Medulla oblongata (tissue), 1 donor: ENCODE results near the gene DDRGK1.

Source experiments
- DNase-seq: peaks from one replicate; pipeline ENCODE4 v3.0.0-alpha.2; 2015; ENCODE audit errors: extremely low spot score

Gene DDRGK1

DNA sequence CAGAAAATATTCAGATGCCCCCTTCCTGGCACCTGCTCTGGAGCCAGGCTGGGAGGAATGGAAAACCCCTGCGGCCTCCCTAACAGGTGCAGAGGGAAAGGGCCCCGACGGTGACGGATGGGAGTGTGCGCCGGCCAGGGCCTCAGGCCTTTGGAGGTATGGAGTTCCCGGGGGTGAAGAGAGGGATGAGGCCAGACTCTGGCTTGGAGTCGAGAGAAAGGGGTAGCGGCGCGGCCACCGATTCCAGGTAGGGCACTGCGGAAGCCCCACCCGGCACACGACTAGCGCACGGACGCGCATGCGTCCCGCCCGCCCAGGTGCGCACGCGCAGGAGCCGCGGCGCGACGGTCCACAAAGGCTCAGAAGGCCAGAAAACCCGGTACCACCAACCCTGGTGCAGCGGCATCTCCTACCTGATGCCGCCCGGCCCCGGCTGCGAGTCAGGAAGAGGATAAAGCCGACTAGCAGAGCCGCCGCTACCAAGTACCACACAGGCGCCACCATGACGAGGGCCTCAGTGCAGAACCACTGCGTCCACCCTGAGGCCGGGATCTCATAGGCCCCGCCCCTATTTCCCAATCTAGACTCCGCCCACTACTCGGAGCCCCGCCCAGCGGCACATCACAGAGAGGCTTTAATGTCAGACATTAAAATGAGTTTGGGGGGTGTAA, at the start of gene DDRGK1:
Gene DDRGK1 (minus strand): TSS at position 559 of the 671 bp plus-strand sequence. CDS start 55 bp downstream, at position 504.
- peak; percentile 88 for DNase-seq

DNA sequence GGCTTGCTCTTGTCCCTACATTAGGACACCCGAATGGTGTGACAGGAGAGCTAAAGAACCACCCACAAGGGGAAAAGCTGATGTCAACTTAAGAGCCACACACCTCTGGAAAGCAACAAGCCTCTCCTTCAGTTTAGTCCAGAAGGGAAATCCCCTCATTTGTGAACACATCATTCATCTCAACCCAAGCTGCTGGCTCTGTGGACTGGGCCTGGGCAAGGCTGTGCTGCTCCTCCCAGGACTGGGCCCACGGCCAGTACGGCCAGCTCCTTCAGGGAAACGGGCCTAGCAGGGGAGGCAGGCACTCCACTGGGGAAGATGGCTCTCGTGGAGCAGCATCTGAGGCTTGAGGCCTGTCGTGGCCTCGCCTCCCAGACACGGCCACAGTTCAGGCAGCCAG, 47.3 kb upstream of the DDRGK1 start:
- DNase-seq: peak; percentile 79

- no peak for DNase-seq
Measured at GRCh38 chr20:3250091-3250504, 45.6 kb upstream of the DDRGK1 start.

GRCh38 chr20:3248993-3249347, 44.5 kb upstream of the DDRGK1 start:
- DNase-seq: no peak

- DNase-seq: no peak
Measured at GRCh38 chr20:3248167-3248992, 43.9 kb upstream of the DDRGK1 start.

- no peak for DNase-seq
Measured at GRCh38 chr20:3247638-3248037, 43.2 kb upstream of the DDRGK1 start.

GRCh38 chr20:3246682-3247081, 42.2 kb upstream of the DDRGK1 start:
- DNase-seq: no peak

- no peak for DNase-seq
Measured at GRCh38 chr20:3245711-3246110, 41.2 kb upstream of the DDRGK1 start.

GRCh38 chr20:3245156-3245555, 40.7 kb upstream of the DDRGK1 start:
- no peak for DNase-seq

- DNase-seq: no peak
Measured at GRCh38 chr20:3244613-3245012, 40.1 kb upstream of the DDRGK1 start.

DNA sequence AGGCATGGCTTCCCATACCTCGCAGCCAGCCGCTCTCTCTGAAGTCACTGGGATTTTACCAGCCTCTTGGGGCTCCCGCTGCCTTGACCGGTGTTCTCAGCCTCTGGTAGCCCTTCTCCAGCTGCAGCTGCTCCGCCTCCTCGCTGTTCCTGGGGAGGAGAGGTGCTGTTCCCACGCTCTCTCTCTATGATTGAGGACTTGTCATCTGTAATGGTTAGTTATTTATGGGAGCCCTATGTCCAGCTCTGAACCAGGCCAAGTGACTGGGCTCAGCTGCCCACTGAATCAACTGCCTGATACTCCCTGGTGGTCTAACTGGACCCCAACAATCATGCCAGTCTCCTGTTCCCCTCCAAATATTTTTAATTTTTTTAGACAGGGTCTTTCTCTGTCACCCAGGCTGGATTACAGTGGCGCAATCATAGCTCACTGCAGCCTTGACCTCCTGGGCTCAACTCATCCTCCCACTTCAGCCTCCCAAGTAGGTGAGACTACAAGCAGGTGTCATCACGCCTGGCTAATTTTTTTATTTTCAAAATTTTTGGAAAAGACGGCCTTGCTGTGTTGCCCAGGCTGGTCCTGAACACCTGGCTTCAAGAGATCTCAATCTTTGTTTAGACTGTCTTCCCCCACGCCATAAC, 39.4 kb upstream of the DDRGK1 start:
- DNase-seq: no peak

GRCh38 chr20:3242172-3242692, 37.8 kb upstream of the DDRGK1 start:
- no peak for DNase-seq

DNA sequence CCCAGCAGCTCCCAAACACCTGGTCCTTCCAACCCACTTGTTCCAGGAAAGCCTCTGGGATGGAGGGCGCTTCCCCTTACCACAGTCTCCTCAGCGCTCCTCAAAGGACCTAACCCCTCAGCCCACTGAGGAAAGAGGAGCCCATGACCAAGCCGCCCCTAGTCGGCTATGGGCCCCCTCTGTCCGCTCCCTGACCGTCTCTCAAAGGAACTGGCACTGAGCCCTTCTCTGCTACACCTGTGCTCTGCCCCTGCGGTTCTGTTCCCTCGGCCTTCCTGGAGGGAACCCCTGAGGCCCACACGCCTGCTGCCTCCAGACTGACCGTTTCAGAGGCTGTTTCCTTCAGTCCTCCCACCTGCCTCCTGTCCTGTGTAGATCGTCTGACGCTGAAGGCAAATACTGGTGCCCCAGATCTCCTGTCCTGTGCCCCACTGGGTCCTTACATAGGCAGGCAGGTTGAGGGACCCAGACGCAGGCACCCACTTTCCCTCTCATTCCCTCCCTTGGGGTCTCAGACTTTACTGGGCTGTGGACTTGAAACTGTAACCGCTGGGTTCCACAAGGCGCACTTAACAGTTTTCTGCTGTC, 36.4 kb upstream of the DDRGK1 start:
- DNase-seq: no peak

- DNase-seq: no peak
Measured at GRCh38 chr20:3239867-3240775, 35.6 kb upstream of the DDRGK1 start.

GRCh38 chr20:3239026-3239866, 34.8 kb upstream of the DDRGK1 start, which contains the start of gene SLC4A11:
Gene SLC4A11, minus strand, starts transcription at chr20:3239190. Its CDS starts 53 bp downstream, at chr20:3239137.
- no peak for DNase-seq

- DNase-seq: no peak
Measured at GRCh38 chr20:3238616-3239025, 34.1 kb upstream of the DDRGK1 start.

GRCh38 chr20:3237958-3238615, 33.6 kb upstream of the DDRGK1 start:
- DNase-seq: no peak

- DNase-seq: no peak
Measured at GRCh38 chr20:3237011-3237957, 32.8 kb upstream of the DDRGK1 start.
